ENCODE data around the gene PAQR5.
"Not testable (repeated sequence)": the region's sequence is repeated elsewhere in the genome, so short reads cannot be mapped to it uniquely, and the experiment has no call there.

Gene PAQR5

DNA sequence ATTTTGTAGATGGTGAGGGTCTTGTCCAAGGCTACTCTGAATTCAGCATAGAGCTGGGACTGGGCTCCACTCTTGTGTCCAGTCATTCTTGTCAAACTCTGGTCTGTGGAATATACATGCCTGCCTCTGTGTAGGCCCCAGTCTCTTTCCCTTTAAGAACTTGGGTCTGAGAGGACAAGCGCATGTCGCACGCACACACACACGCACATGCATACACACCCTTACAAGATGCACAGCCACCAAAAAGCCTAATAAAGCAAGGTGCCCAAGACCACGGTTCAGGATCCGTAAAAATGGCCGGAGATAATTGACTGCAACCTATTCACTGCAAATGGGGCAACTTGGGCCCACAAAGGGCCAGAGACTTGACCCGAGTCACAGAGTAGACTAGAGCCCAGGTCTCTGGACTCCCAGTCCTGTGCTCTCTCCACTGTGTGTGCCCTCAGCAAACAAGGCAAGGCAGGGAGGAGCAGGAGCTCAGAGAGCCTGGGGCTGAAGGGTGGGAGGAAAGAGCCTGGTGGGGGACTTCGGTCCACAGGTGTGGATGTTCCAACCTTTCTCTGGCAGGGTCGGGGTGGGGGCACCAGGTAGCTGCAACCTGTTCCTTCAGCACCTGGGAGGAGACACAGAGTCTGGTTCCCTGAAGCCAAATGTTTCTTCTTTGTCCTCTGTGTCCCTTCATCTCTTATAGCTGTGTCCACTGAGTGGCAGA lies 914 bp upstream of the PAQR5 start:
- no peak for FAIRE-seq
- TF ChIP-seq POLR2AphosphoS5 (IDR thresholded peaks at IDR 0.05; ENCODE audit: low read depth, low read length) = no peak
- no peak for TF ChIP-seq POLR2A (IDR thresholded peaks at IDR 0.05; ENCODE audit: low read depth, low read length)
- TF ChIP-seq TAF1 (IDR thresholded peaks at IDR 0.05; ENCODE audit: borderline replicate concordance, low read depth, low read length) = no peak

DNA sequence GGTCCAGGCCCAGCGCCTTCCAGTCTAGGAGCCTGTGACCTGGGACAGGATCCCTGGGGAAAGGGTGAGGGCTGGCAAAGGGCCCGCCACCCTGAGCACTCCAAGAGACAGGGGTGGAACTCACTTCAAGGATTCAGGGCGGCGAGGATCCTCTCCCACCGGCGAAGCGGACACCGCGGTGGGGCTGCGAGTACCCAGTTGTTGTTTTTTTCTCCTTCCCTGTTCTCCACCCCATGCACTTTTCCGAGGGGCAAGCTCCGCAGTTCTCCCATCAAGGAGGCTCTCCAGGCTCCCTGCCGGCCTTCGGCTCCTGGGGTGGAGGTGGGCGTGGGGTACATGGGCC lies 387 bp upstream of the PAQR5 start:
- DNase-seq (ENCODE audit: insufficient read length) (no peak), FAIRE-seq (no peak)
- TF ChIP-seq POLR2A (IDR thresholded peaks at IDR 0.05; ENCODE audit: low read depth, low read length) (no peak), TAF1 (IDR thresholded peaks at IDR 0.05; ENCODE audit: borderline replicate concordance, low read depth, low read length) (no peak), POLR2AphosphoS5 (IDR thresholded peaks at IDR 0.05; ENCODE audit: low read depth, low read length) (no peak)

More for the DNA sequence above, 914 bp upstream of the PAQR5 start:
- DNase-seq (ENCODE audit: insufficient read length) = no peak

DNA sequence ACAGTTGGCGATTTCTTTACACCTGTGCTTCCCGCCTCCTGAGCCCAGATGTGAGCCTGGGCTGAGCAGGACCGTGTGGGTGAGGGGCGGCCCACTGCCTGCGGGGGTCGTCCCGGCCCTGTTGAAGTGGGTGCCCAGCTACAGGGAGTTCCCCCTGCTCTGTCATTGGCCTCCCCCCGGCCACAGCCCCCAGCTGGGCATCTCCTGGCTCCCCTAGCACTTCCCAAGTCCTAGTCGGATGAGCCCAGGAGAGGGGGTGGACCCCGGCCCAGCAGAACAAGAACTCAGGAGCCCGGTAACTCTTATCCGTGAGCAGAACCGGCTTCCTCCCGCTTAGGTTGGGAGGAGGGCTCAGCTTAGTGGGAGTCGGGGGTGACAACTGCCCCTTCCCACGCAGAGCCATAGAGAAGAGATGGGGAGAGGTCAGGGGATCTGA lies 757 bp downstream of the PAQR5 start:
- no peak for FAIRE-seq
- TF ChIP-seq POLR2AphosphoS5 (IDR thresholded peaks at IDR 0.05; ENCODE audit: low read depth, low read length) (no peak), TAF1 (IDR thresholded peaks at IDR 0.05; ENCODE audit: borderline replicate concordance, low read depth, low read length) (no peak), POLR2A (IDR thresholded peaks at IDR 0.05; ENCODE audit: low read depth, low read length) (no peak)
- no peak for DNase-seq (ENCODE audit: insufficient read length)

DNA sequence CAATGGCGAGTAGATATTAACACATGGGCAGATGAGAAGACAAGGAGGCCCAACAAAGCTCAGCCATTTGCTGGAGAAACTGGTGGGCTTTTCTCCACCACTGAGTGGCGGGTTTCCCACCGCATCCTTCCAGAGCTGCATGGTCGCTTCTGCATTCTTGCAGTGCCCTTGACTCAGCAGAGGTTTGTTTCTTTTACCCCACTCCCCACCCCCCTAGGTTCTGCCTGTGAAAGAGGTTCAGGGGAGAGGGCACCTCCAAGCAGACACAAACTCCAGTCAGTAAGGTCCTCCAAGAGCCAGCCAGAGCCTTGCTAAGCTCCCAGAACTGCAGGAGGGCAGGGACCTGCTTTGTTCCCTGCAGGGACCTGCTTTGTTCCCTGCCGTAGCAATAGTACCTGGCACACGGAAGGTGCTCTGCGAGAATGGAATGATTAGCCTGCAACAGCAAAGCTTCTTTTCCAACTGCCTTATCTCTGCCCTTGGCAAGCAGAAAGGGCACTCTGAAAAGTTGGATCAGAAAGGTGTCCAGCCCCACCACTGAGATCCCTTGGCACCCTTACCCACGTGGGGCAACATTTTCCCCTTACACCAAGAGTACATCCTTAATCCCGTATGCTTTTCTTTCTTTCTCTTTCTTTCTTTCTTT lies 1.4 kb downstream of the PAQR5 start:
- DNase-seq (ENCODE audit: insufficient read length) (no peak), FAIRE-seq (no peak)
- no peak for TF ChIP-seq TAF1 (IDR thresholded peaks at IDR 0.05; ENCODE audit: borderline replicate concordance, low read depth, low read length)

DNA sequence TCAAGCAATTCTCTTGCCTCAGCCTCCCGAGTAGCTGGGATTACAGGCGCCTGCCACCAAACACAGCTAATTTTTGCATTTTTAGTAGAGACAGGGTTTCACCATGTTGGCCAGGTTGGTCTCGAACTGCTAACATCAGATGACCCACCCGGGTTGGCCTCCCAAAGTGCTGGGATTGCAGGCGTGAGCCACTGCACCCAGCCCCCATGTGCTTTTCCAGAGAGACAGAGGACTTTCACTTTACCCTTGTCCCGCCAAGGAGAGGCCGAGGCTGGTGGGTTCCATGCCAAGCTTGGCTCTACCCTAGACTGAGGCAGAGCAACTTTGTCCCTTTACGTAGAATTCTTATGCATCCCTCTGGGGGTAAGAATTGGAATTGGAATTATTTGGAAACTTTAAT lies 2.4 kb downstream of the PAQR5 start:
- not testable (repeated sequence) for FAIRE-seq; DNase-seq (ENCODE audit: insufficient read length)

DNA sequence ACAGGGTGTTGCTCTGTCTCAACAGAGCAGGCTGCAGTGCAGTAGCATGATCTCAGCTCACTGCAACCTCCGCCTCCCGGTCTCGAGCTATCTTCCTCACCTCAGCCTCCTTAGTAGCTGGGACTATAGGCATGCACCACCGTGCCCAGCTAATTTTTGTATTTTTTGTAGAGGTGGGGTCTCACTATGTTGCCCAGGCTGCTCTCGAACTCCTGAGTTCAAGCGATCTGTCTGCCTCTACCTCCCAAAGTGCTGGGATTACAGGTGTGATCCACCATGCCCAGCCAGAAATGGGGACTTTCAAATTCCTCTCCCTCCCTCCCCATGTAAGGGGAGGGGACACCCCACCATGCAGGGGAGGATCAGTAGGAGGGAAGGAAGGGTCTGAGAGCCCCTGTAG lies 3.4 kb downstream of the PAQR5 start:
- DNase-seq (ENCODE audit: insufficient read length); FAIRE-seq: not testable (repeated sequence)

DNA sequence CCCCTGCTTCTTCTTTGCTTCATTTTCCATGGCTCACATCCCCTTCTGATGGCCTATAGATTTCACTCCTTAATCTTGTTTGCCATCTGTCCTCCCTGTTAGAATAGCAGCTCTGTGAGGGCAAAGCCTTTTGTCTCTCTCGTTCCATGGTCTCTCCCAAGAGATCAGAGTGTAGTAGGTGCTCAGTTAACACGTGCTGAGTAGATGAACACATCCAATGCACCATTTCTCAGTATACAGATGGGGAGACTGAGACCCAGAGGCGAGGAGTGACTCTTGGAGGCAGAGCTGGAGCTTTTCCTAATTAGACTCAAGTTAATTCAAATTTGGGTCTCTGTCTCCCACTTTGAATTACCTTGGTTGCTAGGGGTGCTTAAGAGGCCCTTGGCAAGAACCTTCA lies 4.2 kb downstream of the PAQR5 start:
- DNase-seq (ENCODE audit: insufficient read length) (no peak), FAIRE-seq (no peak)
- no peak for TF ChIP-seq POLR2A (IDR thresholded peaks at IDR 0.05; ENCODE audit: low read depth, low read length)
- no peak for TF ChIP-seq POLR2AphosphoS5 (IDR thresholded peaks at IDR 0.05; ENCODE audit: low read depth, low read length)
- TF ChIP-seq TAF1 (IDR thresholded peaks at IDR 0.05; ENCODE audit: borderline replicate concordance, low read depth, low read length) = no peak

DNA sequence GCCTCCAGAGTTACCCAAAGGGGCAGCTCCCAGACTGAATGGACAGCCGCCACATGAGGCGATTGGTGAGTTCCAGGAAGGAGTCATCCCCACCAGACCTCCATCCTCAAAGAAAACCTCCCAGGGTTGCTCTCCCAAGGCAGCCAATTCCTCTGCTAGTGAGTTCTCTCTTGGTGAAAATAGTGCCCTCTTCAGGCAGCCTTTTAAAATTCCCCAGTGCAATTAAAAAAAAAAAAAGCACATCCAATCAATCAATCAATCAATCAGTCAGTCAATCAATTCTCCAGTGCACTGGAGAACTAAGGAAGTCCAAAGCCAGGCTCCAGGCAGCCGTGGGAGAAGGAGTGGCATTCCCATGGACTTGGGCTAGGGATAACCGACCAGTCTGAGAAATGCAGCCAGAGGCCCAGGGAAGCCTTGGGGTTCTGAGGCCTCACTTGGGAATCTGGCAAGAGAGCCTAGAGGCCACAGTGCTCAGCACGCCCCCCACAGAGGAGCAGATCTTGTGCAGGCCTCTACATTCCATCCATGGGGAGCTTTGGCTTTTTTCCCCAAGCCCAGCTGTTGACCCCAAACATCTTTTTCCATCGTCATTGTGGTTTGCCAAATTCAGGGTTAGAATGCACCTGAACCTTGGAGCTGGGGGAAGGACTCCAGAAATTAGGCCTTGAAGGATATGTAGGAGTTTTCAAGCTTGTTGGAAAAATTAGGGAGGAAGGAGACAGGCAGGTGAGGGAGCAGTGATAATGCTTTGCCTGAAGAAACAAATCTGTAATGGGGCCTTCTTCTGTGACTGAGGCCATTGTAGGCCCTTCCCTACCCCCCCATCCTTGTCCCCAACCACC lies 4.8 kb downstream of the PAQR5 start:
- FAIRE-seq (no peak), DNase-seq (ENCODE audit: insufficient read length) (no peak)
- TF ChIP-seq POLR2A (IDR thresholded peaks at IDR 0.05; ENCODE audit: low read depth, low read length) (no peak), TAF1 (IDR thresholded peaks at IDR 0.05; ENCODE audit: borderline replicate concordance, low read depth, low read length) (no peak), POLR2AphosphoS5 (IDR thresholded peaks at IDR 0.05; ENCODE audit: low read depth, low read length) (no peak)

DNA sequence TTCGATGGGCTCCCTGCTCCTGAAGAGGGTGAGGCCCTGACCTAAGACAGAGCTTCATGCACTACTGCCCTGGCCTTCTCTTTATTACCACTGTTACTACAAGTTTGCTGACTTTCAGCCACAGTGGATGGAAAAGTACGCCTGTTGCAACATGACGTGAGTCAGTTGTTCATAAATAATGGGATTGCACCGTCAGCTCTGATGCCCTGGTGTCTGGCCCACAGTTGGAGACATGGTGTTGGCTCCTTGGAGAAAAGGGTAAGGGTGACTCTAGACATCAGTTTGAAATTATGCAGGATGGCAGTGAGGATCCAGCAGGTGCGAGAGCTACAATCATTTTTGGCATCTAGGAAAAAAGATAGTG lies 5.5 kb downstream of the PAQR5 start:
- no peak for DNase-seq (ENCODE audit: insufficient read length)
- TF ChIP-seq TAF1 (IDR thresholded peaks at IDR 0.05; ENCODE audit: borderline replicate concordance, low read depth, low read length) (no peak), POLR2AphosphoS5 (IDR thresholded peaks at IDR 0.05; ENCODE audit: low read depth, low read length) (no peak), POLR2A (IDR thresholded peaks at IDR 0.05; ENCODE audit: low read depth, low read length) (no peak)
- FAIRE-seq = no peak

DNA sequence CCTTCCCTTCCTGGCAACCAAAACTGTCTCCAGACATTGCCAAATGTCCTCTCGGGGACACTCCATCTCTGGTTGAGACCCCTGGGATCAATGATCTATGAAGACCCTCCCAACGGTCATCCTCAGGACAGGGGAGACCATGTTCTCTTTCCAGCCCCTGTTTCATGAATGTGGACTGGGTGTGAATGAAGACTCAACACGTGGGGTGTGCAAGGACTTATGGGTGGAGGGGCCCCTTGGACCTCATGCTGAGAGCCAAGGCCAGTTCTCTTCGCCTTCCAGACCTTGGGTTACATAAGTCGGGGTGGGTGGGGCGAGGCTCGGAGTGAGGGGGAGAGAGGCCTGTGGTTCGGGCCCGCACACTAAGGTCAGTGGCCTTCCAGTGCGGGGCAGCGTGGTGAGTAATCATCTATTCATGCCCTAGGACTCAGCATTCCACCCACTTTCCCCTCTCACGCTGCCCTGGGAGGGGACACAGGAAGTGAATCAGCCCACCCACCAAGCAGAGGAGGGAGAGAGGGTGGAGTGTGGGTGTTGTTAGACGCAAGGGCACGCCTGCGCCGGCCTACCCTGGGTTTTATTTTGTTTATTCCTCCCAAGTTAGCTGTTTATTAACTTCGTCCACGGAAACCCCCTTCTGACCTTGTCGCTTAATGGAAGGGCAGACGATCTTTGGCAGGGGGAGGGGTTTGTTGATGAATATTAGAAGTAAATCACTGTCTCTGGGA lies 6.7 kb downstream of the PAQR5 start:
- no peak for DNase-seq (ENCODE audit: insufficient read length)
- FAIRE-seq = no peak
- no peak for TF ChIP-seq POLR2A (IDR thresholded peaks at IDR 0.05; ENCODE audit: low read depth, low read length)
- no peak for TF ChIP-seq TAF1 (IDR thresholded peaks at IDR 0.05; ENCODE audit: borderline replicate concordance, low read depth, low read length)
- no peak for TF ChIP-seq POLR2AphosphoS5 (IDR thresholded peaks at IDR 0.05; ENCODE audit: low read depth, low read length)

DNA sequence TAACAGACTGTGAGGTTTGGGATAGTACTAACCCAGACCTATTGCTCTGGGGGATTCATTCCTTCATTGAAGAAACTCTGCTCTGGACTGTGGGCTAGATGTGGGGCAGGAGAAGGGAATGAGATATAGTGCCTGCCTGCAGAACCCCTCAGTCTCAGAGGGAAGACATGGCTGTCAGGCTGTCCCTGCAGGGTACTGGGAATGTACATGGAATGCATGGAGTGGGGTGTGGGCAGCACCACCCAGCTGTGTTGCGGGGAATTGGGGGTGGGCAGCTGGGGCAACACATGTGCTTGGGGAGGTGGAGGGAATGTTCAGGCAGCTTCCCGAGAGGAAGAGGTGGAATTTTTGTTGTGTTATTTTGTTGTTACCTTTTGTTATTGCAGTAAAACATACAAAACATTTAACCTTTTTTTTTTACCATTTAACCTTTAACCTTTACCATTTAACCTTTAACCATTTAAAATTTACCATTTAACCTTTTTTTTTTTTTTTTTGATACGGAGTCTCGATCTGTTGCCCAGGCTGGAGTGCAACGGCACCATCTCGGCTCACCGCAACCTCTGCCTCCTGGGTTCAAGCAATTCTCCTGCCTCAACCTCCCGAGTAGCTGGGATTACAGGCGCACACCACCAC lies 7.3 kb downstream of the PAQR5 start:
- TF ChIP-seq TAF1 (IDR thresholded peaks at IDR 0.05; ENCODE audit: borderline replicate concordance, low read depth, low read length) (no peak), POLR2AphosphoS5 (IDR thresholded peaks at IDR 0.05; ENCODE audit: low read depth, low read length) (no peak), POLR2A (IDR thresholded peaks at IDR 0.05; ENCODE audit: low read depth, low read length) (no peak)
- no peak for FAIRE-seq
- no peak for DNase-seq (ENCODE audit: insufficient read length)
